GM18498 (cell line): Measurements from ENCODE around the gene DAB2IP.
"Not testable (repeated sequence)": the region's sequence is repeated elsewhere in the genome, so short reads cannot be mapped to it uniquely, and the experiment has no call there.

Experiments
- ATAC-seq: cut with Tn5 transposase; IDR thresholded peaks from one replicate; pipeline ENCODE4 v1.9.1; 2021; ENCODE audit warnings: mild to moderate bottlenecking, moderate library complexity; ENCODE audit not compliant: unreplicated experiment

Gene DAB2IP

GRCh38 chr9:121651295-121652020, at the start of gene DAB2IP:
Gene DAB2IP, plus strand, starts transcription at chr9:121651634. Its CDS starts 142 bp downstream, at chr9:121651776.
- no peak for ATAC-seq

GRCh38 chr9:121603028-121603427, 48.4 kb upstream of the DAB2IP start:
- ATAC-seq: no peak

- ATAC-seq: no peak
Measured at GRCh38 chr9:121604242-121604641, 47.2 kb upstream of the DAB2IP start.

DNA sequence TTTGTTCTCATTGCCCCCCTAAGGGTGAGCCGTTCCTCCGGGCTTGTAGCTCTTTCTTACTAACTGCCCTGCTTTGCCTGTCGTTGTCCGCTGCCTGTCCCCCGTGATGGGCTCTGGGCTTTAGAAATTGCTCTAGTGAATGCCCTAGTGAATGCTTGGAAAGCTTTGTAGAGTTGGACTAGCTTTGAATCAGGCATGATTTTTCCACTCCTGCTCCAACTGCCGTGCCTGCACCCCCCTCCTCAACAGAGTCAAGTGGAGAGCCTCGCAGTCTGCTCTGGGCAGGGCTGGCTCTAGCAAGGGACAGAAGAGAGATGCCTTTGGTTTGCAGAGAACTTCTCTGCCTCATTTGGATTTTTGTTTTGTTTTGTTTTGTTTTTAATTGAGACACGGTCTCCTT, 46.8 kb upstream of the DAB2IP start:
- ATAC-seq: no peak

DNA sequence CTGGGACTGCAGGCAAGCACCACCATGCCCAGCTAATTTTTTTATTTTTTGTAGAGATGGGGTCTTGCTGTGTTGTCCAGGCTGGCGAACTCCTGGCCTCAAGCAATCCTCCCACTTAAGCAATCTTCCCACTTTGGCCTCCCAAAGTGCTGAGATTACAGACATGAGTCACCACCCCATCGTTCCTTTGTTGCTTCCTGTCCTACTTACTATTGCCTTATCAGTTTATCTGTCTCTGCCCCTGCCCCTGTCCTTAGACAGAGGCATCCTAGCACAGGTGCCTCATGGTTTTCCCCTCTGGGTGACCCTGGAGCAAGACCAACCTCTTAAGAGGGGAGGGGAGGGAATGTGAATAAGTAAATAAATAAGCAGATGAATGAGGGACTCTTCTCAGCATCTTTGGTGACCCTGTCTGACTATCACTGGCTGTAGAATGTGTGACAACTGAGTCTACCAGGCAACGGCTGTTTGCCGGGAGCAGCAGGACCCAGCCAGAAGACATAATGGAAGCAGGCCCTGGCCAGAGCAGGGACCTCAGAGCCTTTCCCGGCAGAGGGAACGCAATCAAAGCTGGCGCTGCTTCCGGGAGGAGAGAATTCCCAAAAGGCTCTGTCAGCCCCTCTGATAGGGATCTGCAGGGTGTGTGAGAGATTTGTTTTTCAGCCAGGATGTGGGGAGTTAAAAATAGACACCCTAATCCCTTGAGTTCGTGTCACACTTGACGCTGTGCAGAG, 43.8 kb upstream of the DAB2IP start:
- no peak for ATAC-seq

- ATAC-seq: no peak
Measured at GRCh38 chr9:121608168-121608853, 43.1 kb upstream of the DAB2IP start.

DNA sequence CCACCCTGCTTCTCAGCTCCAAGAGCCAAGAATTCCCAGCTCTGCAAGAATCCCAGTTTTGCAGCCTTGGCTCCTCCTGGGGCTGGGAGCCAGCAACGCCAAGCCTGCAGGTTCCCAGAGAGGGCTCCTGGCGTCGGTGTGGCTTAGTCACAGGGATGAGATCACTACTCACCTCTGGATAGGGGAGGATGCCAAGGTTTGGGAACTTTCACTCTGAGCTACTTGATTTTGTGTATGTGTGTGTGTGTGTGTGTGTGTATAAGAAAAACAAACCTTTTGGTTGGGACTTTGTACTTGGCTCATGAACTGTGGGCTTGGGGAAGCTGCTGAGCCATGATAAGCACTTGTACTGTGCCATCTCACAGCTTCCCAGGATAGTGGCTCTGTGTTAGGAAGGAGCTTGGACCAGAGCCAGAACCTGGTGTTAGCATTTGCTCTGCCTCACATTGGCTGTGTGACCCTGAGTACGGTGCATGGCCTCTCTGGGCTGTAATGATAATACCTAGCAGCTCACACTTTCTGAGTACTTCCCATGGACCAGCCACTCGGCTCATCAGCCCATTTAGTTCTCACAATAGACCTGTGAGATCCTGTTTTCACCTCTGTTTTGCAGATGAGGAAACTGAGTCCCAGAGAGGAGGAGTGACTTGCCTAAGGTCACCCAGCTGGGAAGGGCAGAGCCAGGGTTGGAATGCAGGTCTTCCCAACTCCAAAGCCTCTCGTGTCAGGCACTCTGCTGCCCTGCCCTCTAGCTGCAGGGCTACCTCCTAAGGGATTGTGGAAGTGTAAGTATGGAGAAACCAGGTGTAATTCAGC, 41.4 kb upstream of the DAB2IP start:
- ATAC-seq: no peak

DNA sequence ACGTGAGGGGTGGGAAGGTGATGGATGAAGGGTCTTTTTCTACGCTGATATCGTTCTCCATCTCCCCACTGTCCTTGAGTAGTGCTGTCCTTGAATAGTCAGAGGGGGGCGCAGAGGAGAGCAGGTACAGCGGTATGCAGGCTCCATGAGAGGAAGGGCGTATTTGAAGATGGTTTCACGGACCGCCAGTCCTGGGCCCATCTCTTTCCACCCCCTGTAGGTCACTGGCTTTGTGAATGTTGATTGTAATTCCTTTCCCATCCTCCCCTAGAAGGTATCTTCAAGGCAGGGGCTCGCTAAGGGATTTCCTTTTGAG, 40.8 kb upstream of the DAB2IP start:
- ATAC-seq: no peak

GRCh38 chr9:121612511-121612998, 38.9 kb upstream of the DAB2IP start:
- no peak for ATAC-seq

DNA sequence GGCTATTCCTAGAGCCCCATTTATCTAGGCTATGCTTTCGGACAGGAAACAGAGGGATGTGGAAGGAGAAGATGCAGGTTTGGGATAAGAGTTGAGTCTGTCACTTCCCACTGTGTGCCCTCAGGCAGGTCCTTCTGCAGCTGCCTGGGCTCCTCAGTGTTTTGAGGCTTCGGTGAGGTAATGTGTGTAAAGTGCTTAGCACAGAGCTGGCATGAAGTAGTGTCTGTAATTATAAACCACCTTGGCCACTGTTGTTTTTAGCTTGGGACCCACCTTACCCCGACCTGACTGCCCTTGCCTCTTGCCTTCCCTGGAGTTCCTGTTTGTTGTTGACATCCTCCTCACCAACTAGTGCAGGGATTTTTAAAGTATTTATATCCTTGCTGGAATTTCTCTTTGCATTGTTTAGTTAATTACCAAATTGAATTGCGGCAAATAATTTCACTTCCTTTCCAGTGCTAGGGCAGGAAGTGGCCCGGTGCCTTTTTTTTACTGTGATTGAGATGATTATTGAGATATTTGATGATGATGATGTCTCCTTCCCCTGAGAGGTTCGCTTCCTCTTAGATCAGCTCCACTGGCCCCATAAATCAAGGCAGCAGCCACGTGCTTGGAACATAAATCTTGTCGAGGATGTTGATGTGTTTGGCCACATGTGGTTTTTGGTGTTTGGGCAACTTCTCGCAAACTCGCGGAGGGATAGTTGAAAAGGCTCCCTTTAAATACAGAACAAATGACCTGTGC, 38.3 kb upstream of the DAB2IP start:
- no peak for ATAC-seq

GRCh38 chr9:121616123-121616755, 35.2 kb upstream of the DAB2IP start:
- no peak for ATAC-seq

DNA sequence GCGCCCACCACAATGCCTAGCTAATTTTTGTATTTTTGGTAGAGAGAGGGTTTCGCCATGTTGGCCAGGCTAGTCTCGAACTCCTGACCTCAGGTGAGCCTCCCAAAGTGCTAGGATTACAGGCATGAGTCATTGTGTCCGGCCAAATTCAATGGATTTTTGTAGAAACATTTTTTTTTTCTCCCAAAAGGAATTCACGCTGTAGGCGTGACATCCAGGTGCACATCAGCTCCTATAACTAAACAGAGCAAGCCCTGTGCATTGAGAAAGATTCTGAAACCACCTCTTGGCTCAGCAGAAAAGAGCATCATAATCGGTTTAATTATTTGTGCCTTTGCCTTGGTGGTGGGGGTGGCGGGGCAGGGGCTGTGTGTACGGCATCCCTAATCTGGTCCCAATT, 32.9 kb upstream of the DAB2IP start:
- no peak for ATAC-seq

DNA sequence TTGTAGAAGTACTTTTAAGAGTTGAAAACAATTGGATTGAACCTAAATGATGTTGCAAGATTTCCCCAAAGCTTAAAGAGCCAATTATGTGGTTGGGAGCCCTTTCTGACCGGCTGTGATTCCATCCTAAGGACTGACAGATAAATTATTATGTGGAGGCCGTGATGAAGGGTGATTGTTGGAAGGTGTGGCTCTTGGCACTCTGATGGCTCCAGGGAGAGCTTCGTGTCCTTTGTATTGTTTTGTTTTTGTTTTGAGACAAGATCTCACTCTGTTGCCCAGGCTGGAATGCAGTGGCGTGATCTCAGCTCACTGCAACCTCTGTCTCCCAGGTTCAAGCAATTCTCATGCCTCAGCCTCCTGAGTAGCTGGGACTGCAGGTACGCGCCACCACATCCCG, 32.5 kb upstream of the DAB2IP start:
- ATAC-seq: not testable (repeated sequence)

DNA sequence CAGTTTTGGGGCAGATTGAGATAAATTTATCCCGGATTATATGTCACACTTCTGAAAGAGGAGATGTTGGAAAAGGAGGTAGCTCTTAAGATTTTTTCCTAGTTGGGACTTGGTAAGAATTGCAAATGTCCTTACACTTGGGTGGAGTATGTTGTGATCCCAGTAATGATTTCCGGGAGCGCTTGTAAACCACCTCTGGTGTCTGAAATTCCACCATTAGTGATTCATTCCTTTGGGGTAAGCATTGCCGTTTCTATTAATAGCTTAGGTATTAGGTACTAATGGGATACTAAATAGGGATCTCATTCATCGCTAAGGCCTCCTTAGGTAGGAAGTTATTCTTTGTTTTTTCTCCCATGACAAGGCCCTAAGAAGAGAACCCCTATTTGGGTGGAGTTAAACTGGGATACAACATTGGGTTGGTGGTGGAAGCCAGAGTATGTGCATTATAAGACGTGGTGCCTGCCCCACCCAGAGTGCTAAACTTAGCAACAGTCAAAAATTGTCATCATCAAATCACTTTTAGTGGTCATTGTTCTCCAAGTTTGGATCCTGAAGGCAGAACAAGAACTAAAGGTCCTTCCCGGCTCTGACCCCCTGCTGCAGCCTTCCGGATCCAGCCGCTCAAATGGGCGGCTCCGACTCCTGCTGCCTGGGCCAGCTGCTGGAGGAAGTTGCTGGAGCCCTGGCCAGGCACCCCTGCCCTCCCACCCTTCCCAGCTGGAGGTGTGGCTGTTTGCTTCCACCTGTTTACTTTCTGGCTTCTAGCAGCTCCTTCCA, 31.7 kb upstream of the DAB2IP start:
- ATAC-seq: no peak

- no peak for ATAC-seq
Measured at GRCh38 chr9:121620325-121620673, 31.1 kb upstream of the DAB2IP start.

- ATAC-seq: no peak
Measured at GRCh38 chr9:121620777-121621449, 30.5 kb upstream of the DAB2IP start.

- no peak for ATAC-seq
Measured at GRCh38 chr9:121622387-121623203, 28.8 kb upstream of the DAB2IP start.

DNA sequence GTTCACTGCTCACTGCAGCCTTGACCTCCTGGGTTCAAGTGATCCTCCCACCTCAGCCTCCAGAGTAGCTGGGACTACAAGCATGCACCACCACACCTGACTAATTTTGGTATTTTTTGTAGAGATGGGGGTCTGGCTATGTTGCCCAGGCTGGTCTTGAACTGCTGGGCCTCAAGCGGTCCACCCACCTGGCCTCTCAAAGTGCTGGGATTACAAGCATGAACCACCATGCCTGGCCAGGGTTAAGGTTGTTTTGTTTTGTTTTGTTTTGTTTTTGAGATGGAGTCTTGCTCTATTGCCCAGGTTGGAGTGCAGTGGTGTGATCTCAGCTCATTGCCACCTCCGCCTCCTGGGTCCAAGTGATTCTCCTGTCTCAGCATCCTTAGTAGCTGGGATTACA, 28.0 kb upstream of the DAB2IP start:
- ATAC-seq: not testable (repeated sequence)
